DOHH2 (cell line): ENCODE data around the gene SHC3.

Experiments
- CTCF ChIP-seq: fragments of 200-600 bp; sonication (generic); IDR thresholded peaks from one replicate; pipeline ENCODE4 v1.5.1; 2014; ENCODE audit warnings: antibody characterized with exemption, mild to moderate bottlenecking, low read depth, low read length; ENCODE audit not compliant: poor library complexity, severe bottlenecking
- EZH2phosphoT487 ChIP-seq: fragments of 200-600 bp; sonication (generic); IDR thresholded peaks from 2 replicates; pipeline ENCODE4 v1.6.1; 2017; ENCODE audit warnings: borderline replicate concordance, mild to moderate bottlenecking, antibody characterized with exemption, low read length, moderate library complexity, mixed read lengths

- TF ChIP-seq CTCF = no peak
- TF ChIP-seq EZH2phosphoT487 = no peak
Observed at GRCh38 chr9:89177944-89178829, at the start of gene SHC3.
